NT2/D1 (cell line): Measurements from ENCODE around the gene ANKRD13D.

Source experiments
- DNase-seq: peaks from one replicate; pipeline ENCODE4 v3.0.0-alpha.2; 2011; ENCODE audit warnings: low read depth, low spot score
- H3K27me3 ChIP-seq: 2 replicates; pipeline ENCODE4 v1.6.0; 2011; ENCODE audit warnings: mild to moderate bottlenecking; ENCODE audit not compliant: insufficient read length, insufficient read depth
- H3K36me3 ChIP-seq: 2 replicates; pipeline ENCODE4 v1.6.1; 2011; ENCODE audit warnings: mild to moderate bottlenecking, low read length, mixed read lengths; ENCODE audit not compliant: insufficient read depth, insufficient read length
- H3K4me1 ChIP-seq: 2 replicates; pipeline ENCODE4 v1.5.1; 2011; ENCODE audit not compliant: insufficient read depth, insufficient read length
- H3K4me3 ChIP-seq: 2 replicates; pipeline ENCODE4 v1.5.1; 2011; ENCODE audit warnings: low read depth; ENCODE audit not compliant: insufficient read length
- H3K9ac ChIP-seq: 2 replicates; pipeline ENCODE4 v1.6.0; 2011; ENCODE audit warnings: low read depth; ENCODE audit not compliant: insufficient read length
- H3K9me3 ChIP-seq: 2 replicates; pipeline ENCODE4 v1.5.1; 2011; ENCODE audit warnings: mild to moderate bottlenecking, low read length; ENCODE audit not compliant: insufficient read depth
- SUZ12 ChIP-seq: IDR thresholded peaks from 2 replicates; pipeline ENCODE4 v1.6.1; 2011; ENCODE audit not compliant: insufficient read length, insufficient read depth; ENCODE audit errors: extremely low read depth
- YY1 ChIP-seq: IDR thresholded peaks from 2 replicates; pipeline ENCODE4 v1.6.1; 2011; ENCODE audit not compliant: insufficient read length, insufficient read depth
- ZNF274 ChIP-seq: IDR thresholded peaks from 2 replicates; pipeline ENCODE4 v1.6.1; 2011; ENCODE audit warnings: mild to moderate bottlenecking, low read depth, low read length

Gene ANKRD13D

DNA sequence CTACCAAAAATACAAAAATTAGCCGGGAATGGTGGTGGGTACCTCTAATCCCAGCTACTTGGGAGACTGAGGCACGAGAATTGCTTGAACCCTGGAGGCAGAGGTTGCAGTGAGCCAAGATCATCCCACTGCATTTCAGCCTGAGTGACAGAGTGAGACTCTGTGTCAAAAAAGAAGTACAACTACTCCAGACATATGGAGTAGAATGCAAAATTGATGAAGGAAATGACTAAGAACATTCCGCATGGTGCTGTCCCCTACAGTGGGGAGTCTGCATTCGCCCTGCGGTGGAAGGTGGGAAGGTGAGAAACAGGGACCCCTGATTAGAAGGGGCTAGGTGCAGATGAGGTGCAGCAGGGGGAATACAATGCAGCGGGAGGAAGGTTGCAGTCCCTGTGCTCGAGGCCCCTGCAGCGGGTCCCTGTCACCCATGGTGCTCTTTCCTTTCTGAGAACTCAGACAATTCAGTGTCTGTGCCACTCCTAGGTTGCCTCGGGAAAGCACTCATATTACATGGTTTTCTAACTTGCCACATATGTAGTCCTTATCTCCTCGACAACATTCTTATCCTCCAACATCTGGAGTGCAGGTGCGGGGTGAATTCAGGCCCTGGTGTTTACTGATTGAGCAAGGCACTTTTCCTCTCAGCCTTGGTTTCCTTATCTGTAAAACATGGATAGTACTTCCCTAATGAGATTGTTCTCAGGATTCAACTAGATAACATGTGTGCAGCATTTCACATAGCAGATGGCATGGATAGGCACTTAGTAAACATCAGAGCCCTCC lies 59.1 kb downstream of the ANKRD13D start:
- no peaks in the 10 kb centered on the region for H3K9me3 ChIP-seq
- DNase-seq = no peak
- H3K36me3 ChIP-seq = no peaks in the 10 kb centered on the region
- TF ChIP-seq YY1 (no peak), SUZ12 (no peak), ZNF274 (no peak)
- H3K9ac ChIP-seq = no peak overlapping the region
- no peak overlapping the region for H3K4me3 ChIP-seq
- H3K4me1 ChIP-seq = peaks cover 13% of the 10 kb centered on the region
- H3K27me3 ChIP-seq = no peaks in the 10 kb centered on the region

DNA sequence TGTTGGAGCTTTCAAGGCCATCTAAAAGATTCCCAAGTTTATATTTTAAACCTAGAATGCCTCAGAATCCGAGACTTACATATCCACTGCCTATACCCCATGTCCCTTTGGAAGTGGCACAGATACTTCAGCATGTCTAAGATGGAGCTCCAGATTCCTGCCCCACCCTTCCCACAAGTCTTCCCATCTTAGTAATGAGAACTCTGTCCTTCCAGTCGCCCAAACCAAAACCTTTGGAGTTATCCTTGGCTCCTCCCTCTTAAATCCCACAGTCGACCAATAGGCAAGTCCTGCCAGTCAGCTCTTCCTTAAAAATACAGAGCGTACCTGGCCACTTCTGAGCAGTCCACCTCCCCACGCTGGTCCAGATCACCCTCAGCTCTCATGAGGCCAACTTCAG lies 59.9 kb downstream of the ANKRD13D start:
- H3K4me3 ChIP-seq = no peak overlapping the region
- no peak overlapping the region for H3K9ac ChIP-seq
- H3K9me3 ChIP-seq = no peaks in the 10 kb centered on the region
- H3K4me1 ChIP-seq = peaks cover 14% of the 10 kb centered on the region
- H3K36me3 ChIP-seq = no peaks in the 10 kb centered on the region
- TF ChIP-seq ZNF274 (no peak), YY1 (no peak), SUZ12 (no peak)
- no peaks in the 10 kb centered on the region for H3K27me3 ChIP-seq
- DNase-seq = no peak

DNA sequence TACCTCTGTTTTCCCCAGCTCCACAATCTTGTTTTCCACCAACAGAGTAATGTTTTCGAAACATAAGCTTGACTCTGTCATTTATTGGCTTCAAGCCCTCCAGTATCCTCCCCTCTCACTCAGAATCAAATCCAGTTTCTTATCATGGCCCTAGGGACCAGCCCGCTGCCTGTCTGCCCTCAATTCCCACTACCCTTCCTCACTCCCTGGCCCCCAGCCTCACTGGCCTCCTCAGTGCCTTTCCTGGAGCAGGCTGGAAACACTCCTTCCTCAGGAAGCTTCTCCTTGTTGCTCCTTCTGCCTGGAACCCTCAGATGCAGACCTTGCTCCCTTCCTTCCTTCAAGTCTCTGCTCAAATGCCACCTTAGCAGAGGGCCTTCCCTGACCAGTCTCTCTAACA lies 60.4 kb downstream of the ANKRD13D start:
- no peak for DNase-seq
- peaks cover 17% of the 10 kb centered on the region for H3K4me1 ChIP-seq
- TF ChIP-seq ZNF274 (no peak), SUZ12 (no peak), YY1 (no peak)
- H3K9me3 ChIP-seq = no peaks in the 10 kb centered on the region
- H3K4me3 ChIP-seq = no peak overlapping the region
- no peak overlapping the region for H3K9ac ChIP-seq
- H3K36me3 ChIP-seq = no peaks in the 10 kb centered on the region
- H3K27me3 ChIP-seq = no peaks in the 10 kb centered on the region

DNA sequence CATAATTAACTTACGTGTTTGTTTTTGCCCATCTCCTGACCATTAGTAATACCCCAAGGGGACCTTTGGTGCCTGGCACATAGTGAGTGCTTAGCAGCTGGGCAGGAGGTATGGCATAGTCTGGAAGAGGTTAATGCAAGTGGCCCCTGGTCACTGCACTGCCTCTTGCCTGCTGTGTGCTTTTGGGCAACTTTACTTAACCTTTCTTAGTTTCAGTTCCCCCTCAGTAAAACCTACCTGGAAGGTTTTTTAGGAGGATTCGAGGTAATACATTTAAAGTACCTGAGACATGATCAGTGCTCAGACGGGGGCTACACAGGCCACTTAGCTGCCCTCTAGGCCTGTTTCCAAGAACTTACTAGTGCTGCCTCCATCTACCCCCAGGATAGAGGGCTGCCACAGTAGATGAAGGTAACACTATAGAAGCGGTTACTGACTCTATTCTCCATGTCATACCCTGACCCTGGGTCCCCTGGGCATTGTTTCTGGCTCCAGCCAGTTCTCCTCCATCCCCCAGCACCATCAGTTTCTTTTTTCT lies 60.9 kb downstream of the ANKRD13D start:
- Histone ChIP-seq H3K36me3 (no peaks in the 10 kb centered on the region), H3K4me1 (peaks cover 19% of the 10 kb centered on the region), H3K9ac (no peak overlapping the region), H3K4me3 (no peak overlapping the region), H3K27me3 (no peaks in the 10 kb centered on the region), H3K9me3 (no peaks in the 10 kb centered on the region)
- DNase-seq = no peak
- TF ChIP-seq YY1 = no peak
- TF ChIP-seq SUZ12 = no peak

DNA sequence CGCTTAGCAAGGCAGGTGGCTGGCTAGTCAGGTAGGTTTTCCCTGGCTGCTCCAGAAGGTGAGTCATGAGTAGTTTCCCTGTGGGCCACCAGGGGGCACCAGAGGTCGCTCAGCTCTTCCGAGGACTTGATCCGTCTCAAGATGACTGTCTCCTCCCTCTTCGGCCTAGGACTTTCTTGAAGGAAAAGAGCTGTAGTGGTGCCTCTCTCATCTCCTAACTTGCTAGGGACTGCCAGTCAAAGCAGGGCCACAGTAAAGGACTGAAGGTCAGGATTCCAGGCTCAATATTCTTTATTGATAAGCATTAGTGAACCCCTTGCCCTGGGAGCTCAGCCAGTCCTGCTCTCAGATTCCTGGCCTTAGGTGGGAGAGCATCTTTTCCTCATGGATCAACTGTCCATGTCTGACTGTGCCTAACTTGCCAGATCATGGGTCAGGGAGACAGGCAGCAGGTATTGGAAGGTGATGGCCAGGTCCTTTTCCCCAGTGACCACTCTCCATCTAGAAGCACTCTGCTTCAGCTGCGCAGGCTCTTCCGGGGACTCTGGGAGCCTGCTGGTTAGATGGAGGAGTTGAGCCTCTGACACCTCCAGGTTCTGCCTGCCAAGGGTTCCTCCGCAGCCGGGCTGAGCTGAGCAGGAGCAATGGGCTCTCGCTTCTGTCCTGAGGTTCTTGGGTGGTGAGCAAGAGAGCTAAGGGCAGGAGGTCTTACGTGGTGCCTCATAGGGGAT lies 62.3 kb downstream of the ANKRD13D start:
- H3K4me1 ChIP-seq = peaks cover 31% of the 10 kb centered on the region
- peak; percentile 90 for DNase-seq
- H3K27me3 ChIP-seq = no peaks in the 10 kb centered on the region
- H3K9me3 ChIP-seq = no peaks in the 10 kb centered on the region
- no peaks in the 10 kb centered on the region for H3K36me3 ChIP-seq
- H3K9ac ChIP-seq = peak overlapping the region; percentile 12
- no peak for TF ChIP-seq YY1
- TF ChIP-seq ZNF274 = no peak
- no peak for TF ChIP-seq SUZ12
- H3K4me3 ChIP-seq = no peak overlapping the region
